NT2/D1 (cell line): ENCODE measurements around the gene MT2A.

Experiments
- DNase-seq: peaks from one replicate; pipeline ENCODE4 v3.0.0-alpha.2; 2011; ENCODE audit warnings: low read depth, low spot score
- H3K27me3 ChIP-seq: 2 replicates; pipeline ENCODE4 v1.6.0; 2011; ENCODE audit warnings: mild to moderate bottlenecking; ENCODE audit not compliant: insufficient read length, insufficient read depth
- H3K36me3 ChIP-seq: 2 replicates; pipeline ENCODE4 v1.6.1; 2011; ENCODE audit warnings: mild to moderate bottlenecking, low read length, mixed read lengths; ENCODE audit not compliant: insufficient read depth, insufficient read length
- H3K4me1 ChIP-seq: 2 replicates; pipeline ENCODE4 v1.5.1; 2011; ENCODE audit not compliant: insufficient read depth, insufficient read length
- H3K4me3 ChIP-seq: 2 replicates; pipeline ENCODE4 v1.5.1; 2011; ENCODE audit warnings: low read depth; ENCODE audit not compliant: insufficient read length
- H3K9ac ChIP-seq: 2 replicates; pipeline ENCODE4 v1.6.0; 2011; ENCODE audit warnings: low read depth; ENCODE audit not compliant: insufficient read length
- H3K9me3 ChIP-seq: 2 replicates; pipeline ENCODE4 v1.5.1; 2011; ENCODE audit warnings: mild to moderate bottlenecking, low read length; ENCODE audit not compliant: insufficient read depth
- SUZ12 ChIP-seq: IDR thresholded peaks from 2 replicates; pipeline ENCODE4 v1.6.1; 2011; ENCODE audit not compliant: insufficient read length, insufficient read depth; ENCODE audit errors: extremely low read depth
- YY1 ChIP-seq: IDR thresholded peaks from 2 replicates; pipeline ENCODE4 v1.6.1; 2011; ENCODE audit not compliant: insufficient read length, insufficient read depth
- ZNF274 ChIP-seq: IDR thresholded peaks from 2 replicates; pipeline ENCODE4 v1.6.1; 2011; ENCODE audit warnings: mild to moderate bottlenecking, low read depth, low read length

The MT2A gene

GRCh38 chr16:56635441-56635967, 27.1 kb downstream of the MT2A start:
- DNase-seq: no peak
- H3K9me3 ChIP-seq: no peaks in the 10 kb centered on the region
- peak overlapping the region; percentile 45 for H3K9ac ChIP-seq
- peak overlapping the region; percentile 29 for H3K4me3 ChIP-seq
- no peaks in the 10 kb centered on the region for H3K36me3 ChIP-seq
- TF ChIP-seq SUZ12: peak; percentile 93
- TF ChIP-seq YY1: no peak
- peaks cover 9% of the 10 kb centered on the region for H3K4me1 ChIP-seq
- H3K27me3 ChIP-seq: peaks cover 100% of the 10 kb centered on the region

GRCh38 chr16:56636616-56637413, 28.4 kb downstream of the MT2A start:
- TF ChIP-seq SUZ12 (no peak), YY1 (no peak), ZNF274 (no peak)
- H3K9ac ChIP-seq: no peak overlapping the region
- peaks cover 9% of the 10 kb centered on the region for H3K4me1 ChIP-seq
- no peaks in the 10 kb centered on the region for H3K36me3 ChIP-seq
- no peak for DNase-seq
- no peak overlapping the region for H3K4me3 ChIP-seq
- H3K27me3 ChIP-seq: peaks cover 87% of the 10 kb centered on the region
- no peaks in the 10 kb centered on the region for H3K9me3 ChIP-seq

GRCh38 chr16:56637814-56638750, 29.7 kb downstream of the MT2A start, which contains the start of gene MT1A:
MT1A (plus strand) TSS chr16:56638666; CDS start chr16:56638739, 73 bp downstream.
- no peak for DNase-seq
- H3K27me3 ChIP-seq: peaks cover 75% of the 10 kb centered on the region
- H3K9ac ChIP-seq: peak within 1 kb of the TSS; percentile 80
- H3K4me3 ChIP-seq: peak within 1 kb of the TSS; percentile 55
- H3K9me3 ChIP-seq: no peaks in the 10 kb centered on the region
- no peak for TF ChIP-seq ZNF274
- TF ChIP-seq YY1: no peak
- TF ChIP-seq SUZ12: peak; percentile 85
- peaks cover 7% of the 10 kb centered on the region for H3K4me1 ChIP-seq
- H3K36me3 ChIP-seq: no peaks in the 10 kb centered on the region

GRCh38 chr16:56639045-56639444, 30.7 kb downstream of the MT2A start:
- no peak for TF ChIP-seq ZNF274
- no peak for TF ChIP-seq SUZ12
- TF ChIP-seq YY1: no peak

GRCh38 chr16:56640076-56640475, 31.7 kb downstream of the MT2A start:
- H3K36me3 ChIP-seq: no peaks in the 10 kb centered on the region
- peaks cover 10% of the 10 kb centered on the region for H3K4me1 ChIP-seq
- H3K27me3 ChIP-seq: peaks cover 57% of the 10 kb centered on the region
- no peak for DNase-seq
- H3K9ac ChIP-seq: no peak overlapping the region
- no peak for TF ChIP-seq ZNF274
- no peak for TF ChIP-seq YY1
- no peak for TF ChIP-seq SUZ12
- no peak overlapping the region for H3K4me3 ChIP-seq
- no peaks in the 10 kb centered on the region for H3K9me3 ChIP-seq

More at GRCh38 chr16:56639045-56639444, 30.7 kb downstream of the MT2A start:
- no peaks in the 10 kb centered on the region for H3K9me3 ChIP-seq
- DNase-seq: no peak
- H3K9ac ChIP-seq: no peak overlapping the region
- H3K4me1 ChIP-seq: peaks cover 10% of the 10 kb centered on the region
- no peaks in the 10 kb centered on the region for H3K36me3 ChIP-seq
- peaks cover 65% of the 10 kb centered on the region for H3K27me3 ChIP-seq
- H3K4me3 ChIP-seq: no peak overlapping the region

GRCh38 chr16:56641166-56641565, 32.8 kb downstream of the MT2A start:
- Histone ChIP-seq H3K4me3 (no peak overlapping the region), H3K27me3 (peaks cover 46% of the 10 kb centered on the region), H3K9me3 (no peaks in the 10 kb centered on the region), H3K9ac (no peak overlapping the region), H3K36me3 (no peaks in the 10 kb centered on the region), H3K4me1 (peaks cover 10% of the 10 kb centered on the region)
- TF ChIP-seq YY1 (no peak), ZNF274 (no peak), SUZ12 (no peak)
- no peak for DNase-seq

GRCh38 chr16:56643080-56643778, 34.8 kb downstream of the MT2A start:
- Histone ChIP-seq H3K27me3 (peaks cover 26% of the 10 kb centered on the region), H3K4me3 (no peak overlapping the region)

More at GRCh38 chr16:56643080-56643778, 34.8 kb downstream of the MT2A start:
- peaks cover 8% of the 10 kb centered on the region for H3K4me1 ChIP-seq
- no peak for DNase-seq
- H3K36me3 ChIP-seq: no peaks in the 10 kb centered on the region
- no peaks in the 10 kb centered on the region for H3K9me3 ChIP-seq
- no peak overlapping the region for H3K9ac ChIP-seq
- TF ChIP-seq ZNF274 (no peak), YY1 (no peak), SUZ12 (no peak)
